Epithelial cell of esophagus (primary cell): Measurements from ENCODE around the gene SCYL3.
"Not testable (repeated sequence)": the region's sequence is repeated elsewhere in the genome, so short reads cannot be mapped to it uniquely, and the experiment has no call there.

Source experiments
- DNase-seq: peaks from one replicate; pipeline ENCODE4 v3.0.0; 2010; ENCODE audit warnings: low read depth
- H3K4me3 ChIP-seq: 2 replicates; pipeline ENCODE4 v1.5.1; 2011; ENCODE audit warnings: mild to moderate bottlenecking, low read length, control low read depth
- CTCF ChIP-seq: IDR thresholded peaks from 2 replicates; pipeline ENCODE4 v1.5.1; 2011; ENCODE audit warnings: low read depth, mild to moderate bottlenecking, low read length, control low read depth, inconsistent platforms; ENCODE audit not compliant: insufficient read depth; ENCODE audit errors: missing control alignments

Gene SCYL3

GRCh38 chr1:169816617-169817016 lies 77.1 kb downstream of the SCYL3 start:
- no peak for TF ChIP-seq CTCF
- no peak overlapping the region for H3K4me3 ChIP-seq
- DNase-seq: peak; percentile 40

DNA sequence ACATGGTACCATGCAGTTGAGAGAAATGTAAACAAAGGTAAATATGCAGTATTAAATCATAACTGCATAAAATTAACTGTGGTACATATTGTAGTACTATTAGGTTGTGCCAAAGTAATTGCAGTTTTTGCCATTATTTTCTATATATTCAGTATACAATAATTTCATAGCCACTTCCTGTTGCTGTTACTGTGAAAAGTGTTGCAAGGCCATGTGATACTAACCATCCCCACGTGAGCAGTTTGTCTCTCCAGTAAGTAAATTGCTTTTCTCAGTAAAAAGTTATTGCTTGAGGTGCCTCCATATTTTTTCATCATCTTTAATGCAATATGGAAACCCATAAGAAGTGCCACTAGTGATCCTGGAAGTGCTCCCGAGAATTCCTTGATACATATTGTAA lies 79.4 kb downstream of the SCYL3 start:
- H3K4me3 ChIP-seq: no peak overlapping the region
- no peak for DNase-seq
- no peak for TF ChIP-seq CTCF

DNA sequence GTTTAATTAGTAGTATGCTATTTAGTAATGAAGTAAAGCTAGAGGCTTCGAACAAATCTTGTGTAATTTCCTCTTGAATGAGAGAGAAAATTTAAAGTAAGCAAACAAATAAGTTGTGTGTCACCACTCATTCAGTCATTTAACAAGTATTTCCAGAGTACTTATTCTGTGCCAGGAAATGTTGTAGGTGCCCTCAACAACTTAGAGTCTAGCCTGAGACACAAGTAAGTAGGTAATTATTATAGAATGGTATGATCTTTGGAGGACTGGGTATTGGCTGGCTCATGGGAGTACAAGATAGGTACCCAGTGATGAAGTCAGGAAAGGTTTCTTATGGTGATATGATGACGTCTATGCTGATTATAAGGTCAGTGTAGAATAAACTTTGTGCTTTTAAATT lies 81.6 kb downstream of the SCYL3 start:
- TF ChIP-seq CTCF: no peak
- H3K4me3 ChIP-seq: no peak overlapping the region
- DNase-seq: peak; percentile 36

- DNase-seq, H3K4me3 ChIP-seq: not testable (repeated sequence)
Measured at GRCh38 chr1:169811418-169812035, 82.2 kb downstream of the SCYL3 start.

DNA sequence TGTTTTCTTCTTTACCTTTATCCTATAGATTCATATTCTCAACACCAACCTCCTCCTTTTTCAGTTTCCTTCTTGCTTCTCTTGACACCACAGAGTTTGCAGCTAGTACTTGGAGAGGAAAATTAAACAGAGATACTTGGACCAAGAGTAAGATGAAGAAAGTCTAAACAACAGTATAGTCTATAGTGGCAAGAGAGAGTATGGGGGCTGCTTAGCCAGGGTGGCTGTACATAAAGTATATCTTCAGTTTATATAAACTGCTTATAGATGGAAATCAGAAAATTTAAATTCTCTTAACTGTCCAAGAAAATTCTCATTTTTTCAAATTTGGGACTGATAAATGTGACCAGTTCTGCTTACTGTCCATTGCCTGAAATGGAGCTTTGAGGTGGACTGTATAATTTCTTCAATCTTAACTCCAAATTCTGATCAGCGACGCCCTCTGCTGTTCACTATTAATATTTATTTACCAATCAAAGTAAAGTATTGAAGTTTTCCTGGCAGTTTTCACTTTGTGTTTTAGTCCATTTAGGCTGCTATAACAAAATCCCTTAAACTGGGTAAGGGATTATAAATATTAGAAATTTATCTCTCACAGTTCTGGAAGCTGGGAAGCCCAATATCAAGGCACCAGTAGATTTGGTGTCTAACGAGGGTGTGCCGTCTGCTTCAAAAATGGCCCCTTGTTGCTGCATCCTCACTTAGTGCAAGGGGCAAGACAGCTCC lies 84.2 kb downstream of the SCYL3 start:
- peak; percentile 51 for DNase-seq
- no peak overlapping the region for H3K4me3 ChIP-seq
- peak; percentile 43 for TF ChIP-seq CTCF

- DNase-seq: no peak
- no peak overlapping the region for H3K4me3 ChIP-seq
- TF ChIP-seq CTCF: no peak
Measured at GRCh38 chr1:169804941-169805340, 88.8 kb downstream of the SCYL3 start.

GRCh38 chr1:169802888-169803287 lies 90.8 kb downstream of the SCYL3 start:
- H3K4me3 ChIP-seq: no peak overlapping the region
- DNase-seq: no peak
- TF ChIP-seq CTCF: no peak
